ENCODE measurements around the gene FITM2. TPM values are rescaled to one million over a fixed set of nuclear protein-coding genes. Genes with fewer than 3 reads are reported as not detected.
"Not testable (repeated sequence)": the region's sequence is repeated elsewhere in the genome, so short reads cannot be mapped to it uniquely, and the experiment has no call there.

The FITM2 gene
- total and polyA plus RNA-seq, 2 donors (not counting 1 experiment from before 2014, with no cell fraction given) = 2.0 to 4.3 TPM

- Mint-ChIP-seq H3K4me3 (no peak overlapping the region), H3K4me1 (no peaks in the 10 kb centered on the region), H3K27me3 (no peaks in the 10 kb centered on the region), H3K9me3 (ENCODE audit: insufficient read depth) (no peaks in the 10 kb centered on the region), H3K27ac (no peak overlapping the region)
- Histone ChIP-seq H3K27ac (ENCODE audit: low read length in 2 of 2) (no peak overlapping the region), H3K36me3 (replicated peaks in 1 of 2; ENCODE audit: control extremely low read depth in 1 of 2, control insufficient read depth in 1 of 2, extremely low read depth in 1 of 2, insufficient read depth in 2 of 2, low read length in 1 of 2) (peaks cover 0 to 2% of the 10 kb centered on the region in 2 experiments), H3K4me2 (replicated peaks; ENCODE audit: low read depth, low read length, poor library complexity, severe bottlenecking) (no peak overlapping the region), H3K4me1 (ENCODE audit: control insufficient read depth in 2 of 2, insufficient read depth in 2 of 2, low read length in 2 of 2) (no peaks in the 10 kb centered on the region), H3K9me3 (ENCODE audit: control extremely low read depth in 1 of 3, control insufficient read depth in 2 of 3, insufficient read depth in 1 of 3, low read length in 2 of 3) (no peaks in the 10 kb centered on the region), H3K9ac (ENCODE audit: low read length) (no peak overlapping the region), H4K20me1 (ENCODE audit: control insufficient read depth, insufficient read depth, low read length, poor library complexity, severe bottlenecking) (no peaks in the 10 kb centered on the region), H3K79me2 (ENCODE audit: control insufficient read depth, insufficient read depth, low read length) (peaks cover 12% of the 10 kb centered on the region), H3K4me3 (ENCODE audit: control extremely low read depth in 1 of 5, extremely low read depth in 1 of 5, insufficient read depth in 1 of 5, low read depth in 2 of 5, low read length in 4 of 5) (no peak overlapping the region), H2AFZ (ENCODE audit: insufficient read depth, low read depth, low read length, poor library complexity, severe bottlenecking) (no peak overlapping the region), H3K27me3 (replicated peaks in 1 of 4; ENCODE audit: control extremely low read depth in 1 of 4, control insufficient read depth in 3 of 4, insufficient read depth in 4 of 4, low read length in 3 of 4) (no peaks in the 10 kb centered on the region)
- intact Hi-C loops (cut with micrococcal nuclease) = no loop called here
- ChIA-PET POLR2A (no interaction called here), CTCF (interaction anchor here (2.2 kb wide), 1 partner anchor 11 kb away, joined by 7 read pairs; no protein-coding TSS in a partner anchor)
- ATAC-seq (ENCODE audit: low read depth) (no peak), DNase-seq (no peak)
- TF ChIP-seq EZH2 (IDR thresholded peaks at IDR 0.05; ENCODE audit: borderline replicate concordance, insufficient read depth, low read depth, low read length, poor library complexity, severe bottlenecking) (no peak), CTCF (IDR thresholded peaks at IDR 0.05) (no peak)
Measured at GRCh38 chr20:44301285-44301684, 9.7 kb downstream of the FITM2 start.

DNA sequence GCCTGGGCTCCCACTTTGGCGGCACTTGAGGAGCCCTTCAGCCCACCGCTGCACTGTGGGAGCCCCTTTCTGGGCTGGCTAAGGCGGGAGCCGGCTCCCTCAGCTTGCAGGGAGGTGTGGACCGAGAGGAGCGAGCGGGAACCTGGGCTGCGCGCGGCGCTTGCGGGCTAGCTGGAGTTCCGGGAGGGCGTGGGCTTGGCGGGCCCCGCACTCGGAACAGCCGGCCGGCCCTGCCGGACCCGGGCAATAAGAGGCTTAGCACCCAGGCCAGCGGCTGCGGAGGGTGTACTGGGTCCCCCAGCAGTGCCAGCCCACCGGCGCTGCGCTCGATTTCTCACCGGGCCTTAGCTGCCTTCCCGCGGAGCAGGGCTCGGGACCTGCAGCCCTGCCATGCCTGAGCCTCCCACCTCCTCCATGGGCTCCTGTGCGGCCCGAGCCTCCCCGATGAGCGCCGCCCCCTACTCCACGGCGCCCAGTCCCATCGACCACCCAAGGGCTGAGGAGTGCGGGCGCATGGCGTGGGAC lies 11.9 kb downstream of the FITM2 start:
- H3K36me3 ChIP-seq (replicated peaks in 1 of 2; ENCODE audit: control extremely low read depth in 1 of 2, control insufficient read depth in 1 of 2, extremely low read depth in 1 of 2, insufficient read depth in 2 of 2, low read length in 1 of 2); H3K9me3 ChIP-seq (ENCODE audit: control extremely low read depth in 1 of 3, control insufficient read depth in 2 of 3, insufficient read depth in 1 of 3, low read length in 2 of 3); H3K9ac ChIP-seq (ENCODE audit: low read length); H4K20me1 ChIP-seq (ENCODE audit: control insufficient read depth, insufficient read depth, low read length, poor library complexity, severe bottlenecking); H3K4me3 Mint-ChIP-seq; intact Hi-C loops (cut with micrococcal nuclease); DNase-seq; H3K27me3 Mint-ChIP-seq; H2AFZ ChIP-seq (ENCODE audit: insufficient read depth, low read depth, low read length, poor library complexity, severe bottlenecking); POLR2A ChIA-PET; H3K27me3 ChIP-seq (replicated peaks in 1 of 4; ENCODE audit: control extremely low read depth in 1 of 4, control insufficient read depth in 3 of 4, insufficient read depth in 4 of 4, low read length in 3 of 4); H3K4me3 ChIP-seq (ENCODE audit: control extremely low read depth in 1 of 5, extremely low read depth in 1 of 5, insufficient read depth in 1 of 5, low read depth in 2 of 5, low read length in 4 of 5); H3K4me1 ChIP-seq (ENCODE audit: control insufficient read depth in 2 of 2, insufficient read depth in 2 of 2, low read length in 2 of 2); ATAC-seq (ENCODE audit: low read depth); H3K4me2 ChIP-seq (replicated peaks; ENCODE audit: low read depth, low read length, poor library complexity, severe bottlenecking); H3K27ac Mint-ChIP-seq; H3K4me1 Mint-ChIP-seq; H3K9me3 Mint-ChIP-seq (ENCODE audit: insufficient read depth); H3K27ac ChIP-seq (ENCODE audit: low read length in 2 of 2): not testable (repeated sequence)
- peaks cover 12% of the 10 kb centered on the region for H3K79me2 ChIP-seq (ENCODE audit: control insufficient read depth, insufficient read depth, low read length)
- CTCF ChIA-PET = interaction anchor here (2.2 kb wide), 1 partner anchor 13 kb away, joined by 7 read pairs; no protein-coding TSS in a partner anchor
- WGBS (ENCODE audit: insufficient coverage) = 95% methylated on average over 39 of the region's 42 CpGs
